Measurements from ENCODE around the gene LY6G6D.

LY6G6D gene

DNA sequence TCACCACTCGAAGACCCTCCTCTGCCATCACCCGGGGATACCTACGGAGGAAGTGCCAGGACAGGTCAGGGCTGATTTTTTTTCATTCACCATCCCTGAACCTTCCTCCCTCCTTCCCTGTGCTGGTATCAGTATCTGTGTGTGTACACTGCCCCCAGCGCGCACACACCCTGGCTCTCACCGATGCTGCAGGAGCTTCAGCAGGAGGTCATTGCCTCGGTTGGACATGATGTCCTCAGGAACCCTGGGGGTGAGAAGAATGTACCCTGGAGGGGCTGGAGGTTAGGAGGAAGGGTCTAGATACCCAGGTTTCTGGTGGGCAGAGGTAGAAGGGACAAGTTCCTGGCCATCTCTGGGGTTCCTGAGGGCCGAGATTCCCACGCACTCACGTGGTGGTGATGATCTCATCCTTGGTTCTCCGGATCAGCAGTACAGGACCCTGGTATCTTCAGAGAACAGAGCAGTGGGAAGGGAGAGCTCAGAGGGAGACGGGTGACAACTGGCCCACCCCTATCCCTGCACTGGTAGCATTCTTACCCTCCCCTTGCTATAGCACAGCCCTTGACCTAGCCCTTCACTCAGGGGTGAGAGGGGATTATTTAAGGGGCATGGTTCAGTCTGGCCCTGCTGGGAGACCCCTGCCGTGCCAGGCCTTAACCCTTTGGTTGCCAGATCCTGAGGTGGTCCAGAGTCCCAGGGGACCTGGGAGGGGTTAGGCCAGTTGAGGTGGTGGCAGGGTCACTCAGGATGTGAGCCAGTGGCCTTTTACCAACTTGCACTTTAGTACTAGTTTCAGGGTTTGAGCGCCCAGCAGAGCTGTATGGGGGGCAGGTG, 27.1 kb upstream of the LY6G6D start:
- DNase-seq (ENCODE audit: low read depth), result no peak
- TF ChIP-seq, protein P1, sequence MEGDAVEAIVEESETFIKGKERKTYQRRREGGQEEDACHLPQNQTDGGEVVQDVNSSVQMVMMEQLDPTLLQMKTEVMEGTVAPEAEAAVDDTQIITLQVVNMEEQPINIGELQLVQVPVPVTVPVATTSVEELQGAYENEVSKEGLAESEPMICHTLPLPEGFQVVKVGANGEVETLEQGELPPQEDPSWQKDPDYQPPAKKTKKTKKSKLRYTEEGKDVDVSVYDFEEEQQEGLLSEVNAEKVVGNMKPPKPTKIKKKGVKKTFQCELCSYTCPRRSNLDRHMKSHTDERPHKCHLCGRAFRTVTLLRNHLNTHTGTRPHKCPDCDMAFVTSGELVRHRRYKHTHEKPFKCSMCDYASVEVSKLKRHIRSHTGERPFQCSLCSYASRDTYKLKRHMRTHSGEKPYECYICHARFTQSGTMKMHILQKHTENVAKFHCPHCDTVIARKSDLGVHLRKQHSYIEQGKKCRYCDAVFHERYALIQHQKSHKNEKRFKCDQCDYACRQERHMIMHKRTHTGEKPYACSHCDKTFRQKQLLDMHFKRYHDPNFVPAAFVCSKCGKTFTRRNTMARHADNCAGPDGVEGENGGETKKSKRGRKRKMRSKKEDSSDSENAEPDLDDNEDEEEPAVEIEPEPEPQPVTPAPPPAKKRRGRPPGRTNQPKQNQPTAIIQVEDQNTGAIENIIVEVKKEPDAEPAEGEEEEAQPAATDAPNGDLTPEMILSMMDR (IDR thresholded peaks at IDR 0.05; ENCODE audit: low read depth, low read length, missing control alignments), result no peak
- H3K4me3 ChIP-seq (ENCODE audit: low read depth, low read length), result no peak overlapping the region

DNA sequence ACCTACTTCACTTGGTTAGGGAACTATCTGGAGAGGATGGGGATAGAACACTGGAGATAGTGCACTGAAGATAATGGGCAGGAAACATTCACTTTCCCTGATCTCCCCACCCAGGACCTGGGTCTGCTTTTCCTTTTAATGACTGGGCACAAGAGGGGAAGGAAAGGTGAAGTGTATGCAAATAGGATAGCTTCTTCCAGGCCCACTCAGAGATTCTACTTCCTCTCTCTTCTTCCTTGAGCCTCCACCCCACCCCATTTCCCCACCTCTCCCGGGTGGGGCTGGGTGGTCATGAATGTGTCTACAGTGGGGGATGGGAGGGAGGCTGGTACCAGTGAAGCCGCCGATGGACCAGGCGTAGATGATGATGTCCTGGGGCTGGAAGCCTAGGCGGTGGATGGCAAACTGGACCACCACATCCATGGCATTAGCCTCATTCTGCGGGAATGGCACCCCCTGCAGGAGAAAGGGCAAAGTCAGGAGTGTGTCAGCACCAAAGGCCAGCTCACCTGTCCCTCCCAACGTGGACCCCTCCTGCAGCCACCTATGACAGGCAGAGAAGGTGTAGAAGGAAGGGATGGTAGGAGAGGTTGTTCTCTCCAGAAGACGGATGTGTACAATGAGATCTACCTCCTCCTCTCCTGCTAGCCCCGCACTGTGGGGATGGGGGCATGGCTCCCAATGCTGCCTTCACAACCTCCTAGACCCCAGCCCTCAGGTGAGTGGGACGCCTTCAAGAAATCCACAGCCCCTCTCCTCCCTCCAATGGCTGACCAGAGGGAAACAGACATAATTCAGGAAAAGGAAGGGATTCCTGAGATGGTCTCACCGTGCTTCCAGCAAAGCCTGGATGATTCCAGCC, 25.7 kb upstream of the LY6G6D start:
- H3K4me3 ChIP-seq (ENCODE audit: low read depth, low read length), result no peak overlapping the region
- DNase-seq (ENCODE audit: low read depth), result no peak
- TF ChIP-seq, protein P1 (IDR thresholded peaks at IDR 0.05; ENCODE audit: low read depth, low read length, missing control alignments), result peak; percentile 61

DNA sequence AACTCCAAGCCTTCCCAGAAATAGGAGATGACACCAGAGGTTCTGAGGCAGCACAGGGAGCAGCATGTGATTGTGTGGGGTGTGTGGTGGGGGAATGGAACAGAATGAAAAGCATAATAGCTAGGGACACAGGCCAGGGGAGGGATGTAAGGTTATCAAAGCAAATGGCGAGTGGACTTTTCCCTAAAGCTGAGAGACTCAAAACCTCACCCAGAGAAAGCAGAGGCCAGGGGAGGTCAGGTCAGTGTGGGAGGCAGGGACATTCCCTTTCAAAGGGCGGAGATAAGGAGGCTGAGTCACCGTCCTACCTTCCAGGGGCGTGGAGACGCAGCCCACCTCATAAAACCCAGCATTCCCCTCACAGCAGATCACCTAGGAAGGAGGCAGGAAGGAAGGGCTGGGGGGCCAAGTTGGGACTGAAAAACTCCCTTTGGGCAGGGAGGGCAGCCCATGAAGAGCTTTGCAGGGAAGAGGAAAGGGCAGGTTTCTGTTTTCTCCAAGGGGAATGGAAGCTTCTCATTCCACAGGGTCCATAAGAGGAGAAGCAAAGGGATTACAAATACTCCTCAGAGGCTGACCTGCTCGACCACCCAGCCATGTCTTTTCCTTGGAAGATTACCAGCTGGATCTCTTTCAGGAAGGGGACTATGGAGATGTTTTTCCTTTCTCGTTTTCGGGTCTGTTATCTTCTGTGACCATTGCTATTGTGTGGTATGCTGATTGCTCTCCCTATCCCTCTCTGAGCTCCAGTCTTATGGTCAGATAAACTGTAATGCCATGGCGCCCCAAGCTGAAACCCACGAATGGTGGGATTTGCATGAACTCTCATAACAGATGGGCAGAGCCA, 24.7 kb upstream of the LY6G6D start:
- H3K4me3 ChIP-seq (ENCODE audit: low read depth, low read length), result no peak overlapping the region
- TF ChIP-seq, protein P1 (IDR thresholded peaks at IDR 0.05; ENCODE audit: low read depth, low read length, missing control alignments), result no peak
- no peak for DNase-seq (ENCODE audit: low read depth)

DNA sequence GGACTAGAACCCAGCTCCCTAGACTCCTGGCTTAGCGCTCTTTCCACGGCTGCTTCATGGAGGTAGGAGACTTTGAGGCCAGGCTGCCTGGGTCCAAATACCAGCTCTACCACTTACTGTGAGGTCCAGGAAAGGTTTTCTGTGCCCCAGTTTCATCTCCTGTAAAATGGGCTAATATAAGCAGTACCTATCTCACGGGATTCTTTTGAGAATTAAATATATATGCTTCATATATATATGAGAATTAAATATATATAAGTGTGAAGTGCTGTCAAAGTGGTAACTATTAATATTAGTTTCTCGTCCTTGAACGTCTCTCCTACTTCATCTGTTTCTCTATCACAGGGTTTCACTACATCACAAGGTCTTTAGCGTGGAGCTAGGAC, 24.1 kb upstream of the LY6G6D start:
- DNase-seq (ENCODE audit: low read depth), result no peak
- TF ChIP-seq, protein P1 (IDR thresholded peaks at IDR 0.05; ENCODE audit: low read depth, low read length, missing control alignments), result no peak
- H3K4me3 ChIP-seq (ENCODE audit: low read depth, low read length), result no peak overlapping the region

DNA sequence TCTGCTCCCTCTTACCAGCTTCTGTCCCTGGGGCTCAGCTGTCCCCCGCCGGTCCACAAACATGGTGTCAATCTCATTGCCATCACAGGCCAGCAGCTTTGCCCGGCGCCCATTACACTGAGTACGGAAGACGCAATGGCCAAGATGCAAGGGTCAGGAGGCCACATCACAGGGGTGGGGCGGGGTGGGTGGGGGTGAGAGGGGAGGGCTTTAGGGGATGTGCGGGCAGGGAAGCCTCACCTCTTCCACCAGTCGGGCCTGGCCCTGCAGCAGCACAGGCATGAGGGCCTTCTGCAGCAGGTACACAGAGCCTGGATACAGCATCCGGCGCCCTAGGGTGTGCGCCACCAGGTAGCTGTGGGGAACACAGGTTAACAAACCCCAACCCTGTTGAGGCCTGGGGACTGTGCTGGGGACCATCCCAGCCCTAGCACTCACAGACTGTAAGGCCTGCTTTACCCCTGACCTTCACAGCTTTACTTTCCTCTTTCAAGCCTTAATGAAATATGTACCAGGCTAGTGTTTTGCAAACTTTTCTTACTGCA, 23.5 kb upstream of the LY6G6D start:
- no peak for DNase-seq (ENCODE audit: low read depth)
- no peak overlapping the region for H3K4me3 ChIP-seq (ENCODE audit: low read depth, low read length)
- TF ChIP-seq, protein P1 (IDR thresholded peaks at IDR 0.05; ENCODE audit: low read depth, low read length, missing control alignments), result no peak

DNA sequence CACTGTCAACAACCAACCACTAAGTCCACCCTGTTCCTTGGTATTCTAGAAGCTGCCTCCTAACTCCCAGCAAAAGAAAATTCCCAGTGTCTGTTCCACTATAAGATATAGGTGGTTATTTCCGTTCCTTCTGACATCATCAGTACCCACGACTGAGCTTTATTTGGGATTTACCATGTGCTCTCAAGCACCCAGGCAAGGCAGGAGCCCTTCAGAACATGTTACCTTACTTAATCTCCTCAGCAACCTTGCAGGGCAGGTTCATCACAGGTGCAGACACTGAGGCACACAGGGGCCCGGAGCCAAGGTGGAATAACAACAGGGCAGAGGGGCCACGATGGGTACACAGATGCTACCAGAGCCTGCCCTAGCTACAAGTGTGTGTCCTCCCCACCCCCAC, 22.8 kb upstream of the LY6G6D start:
- TF ChIP-seq, protein P1 (IDR thresholded peaks at IDR 0.05; ENCODE audit: low read depth, low read length, missing control alignments), result no peak
- no peak for DNase-seq (ENCODE audit: low read depth)
- H3K4me3 ChIP-seq (ENCODE audit: low read depth, low read length), result no peak overlapping the region

Measured in GM12864 (cell line).